GM12892 (cell line): Measurements from ENCODE around the gene CDHR3.

ENCODE experiments used
- POLR2A ChIP-seq: IDR thresholded peaks from 2 replicates; pipeline ENCODE4 v1.6.1; 2011; ENCODE audit warnings: low read depth, low read length, control low read depth
- TAF1 ChIP-seq: IDR thresholded peaks from 2 replicates; pipeline ENCODE4 v1.6.1; 2011; ENCODE audit warnings: low read depth, mild to moderate bottlenecking, control low read depth, low read length, borderline replicate concordance

DNA sequence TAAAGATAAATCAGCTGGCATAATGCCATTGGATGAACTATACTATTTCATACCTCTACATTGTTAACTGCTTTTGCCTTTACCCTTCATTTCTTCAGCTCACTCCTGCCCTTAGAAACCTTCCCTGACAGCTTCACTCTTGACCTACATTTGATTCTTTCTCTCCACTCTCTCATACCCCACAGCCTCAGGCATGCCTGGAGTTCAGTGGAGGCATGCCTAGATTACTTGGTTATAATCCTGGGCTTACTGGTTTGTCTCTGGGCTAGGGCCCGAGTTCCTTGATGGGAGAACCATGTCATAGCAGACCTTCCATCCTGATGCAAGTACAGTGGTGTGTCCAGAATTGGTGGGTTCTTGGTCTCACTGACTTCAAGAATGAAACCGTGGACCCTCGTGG is 8.4 kb upstream of the CDHR3 start:
- TF ChIP-seq POLR2A = no peak
- no peak for TF ChIP-seq TAF1
